ENCODE results near the gene RAI1. TPM values are rescaled to one million over a fixed set of nuclear protein-coding genes. Genes with fewer than 3 reads are reported as not detected.

RAI1 gene
- total RNA-seq, 3 donors from 2014 or later, result 12.9 to 29.2 (median 17.0) TPM

GRCh38 chr17:17692353-17693252, 11.3 kb downstream of the RAI1 start:
- no peaks in the 10 kb centered on the region for H3K9me3 ChIP-seq
- intact Hi-C loops (cut with DNase I, micrococcal nuclease), result no loop called here
- H3K4me3 ChIP-seq, result no peak overlapping the region
- DNase-seq, result no peak
- H3K4me1 ChIP-seq (ENCODE audit: low read depth), result peaks cover 60% of the 10 kb centered on the region
- peak; percentile 20 for ATAC-seq
- no peaks in the 10 kb centered on the region for H3K36me3 ChIP-seq (ENCODE audit: low read depth)
- no peak for TF ChIP-seq CTCF (IDR thresholded peaks at IDR 0.05)

GRCh38 chr17:17693253-17694168, 12.3 kb downstream of the RAI1 start:
- Histone ChIP-seq H3K4me1 (ENCODE audit: low read depth) (peaks cover 69% of the 10 kb centered on the region), H3K9me3 (no peaks in the 10 kb centered on the region), H3K4me3 (no peak overlapping the region), H3K36me3 (ENCODE audit: low read depth) (no peaks in the 10 kb centered on the region)
- intact Hi-C loops (cut with DNase I, micrococcal nuclease), result no loop called here
- DNase-seq (peak in 2 of 3 donors; percentile 62 to 75), ATAC-seq (peak; percentile 40)
- TF ChIP-seq CTCF (IDR thresholded peaks at IDR 0.05), result no peak

- Histone ChIP-seq H3K9me3 (no peaks in the 10 kb centered on the region), H3K4me3 (peak overlapping the region; percentile 46), H3K36me3 (ENCODE audit: low read depth) (no peaks in the 10 kb centered on the region), H3K4me1 (ENCODE audit: low read depth) (peaks cover 61% of the 10 kb centered on the region)
- intact Hi-C loops (cut with DNase I, micrococcal nuclease), result no loop called here
- no peak for TF ChIP-seq CTCF (IDR thresholded peaks at IDR 0.05)
- ATAC-seq (peak; percentile 71), DNase-seq (peak; percentile 82 to 83 (median 83))
Measured at GRCh38 chr17:17694169-17695081, 13.2 kb downstream of the RAI1 start.

GRCh38 chr17:17696085-17696484, 14.8 kb downstream of the RAI1 start:
- ATAC-seq, result no peak
- H3K4me1 ChIP-seq (ENCODE audit: low read depth), result peaks cover 66% of the 10 kb centered on the region
- H3K9me3 ChIP-seq, result no peaks in the 10 kb centered on the region
- no peak for TF ChIP-seq CTCF (IDR thresholded peaks at IDR 0.05)
- no peak for DNase-seq
- no peak overlapping the region for H3K4me3 ChIP-seq
- intact Hi-C loops (cut with DNase I, micrococcal nuclease), result no loop called here
- H3K36me3 ChIP-seq (ENCODE audit: low read depth), result no peaks in the 10 kb centered on the region
